ENCODE measurements around the gene SCGB1D4. TPM values are rescaled to one million over a fixed set of nuclear protein-coding genes. Genes with fewer than 3 reads are reported as not detected.
"Not testable (repeated sequence)": the region's sequence is repeated elsewhere in the genome, so short reads cannot be mapped to it uniquely, and the experiment has no call there.

Gene SCGB1D4
- total RNA-seq, 1 experiment from 2014 or later, result not detected

DNA sequence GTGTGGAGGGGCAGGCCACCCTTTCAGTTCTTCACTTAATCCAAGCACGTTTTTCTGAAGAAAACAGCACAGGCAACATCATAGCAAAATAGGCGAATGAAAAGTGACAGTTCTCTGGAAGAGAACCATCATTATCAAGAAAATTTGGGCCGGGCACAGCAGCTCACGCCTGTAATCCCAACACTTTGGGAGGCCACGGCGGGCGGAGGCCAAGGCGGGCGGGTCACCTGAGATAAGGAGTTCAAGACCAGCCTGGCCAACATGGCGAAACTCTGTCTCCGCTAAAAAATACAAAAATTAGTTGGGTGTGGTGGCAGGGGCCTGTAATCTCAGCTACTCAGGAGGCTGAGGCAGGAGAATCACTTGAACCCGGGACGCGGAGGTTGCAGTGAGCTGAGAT is 28.7 kb upstream of the SCGB1D4 start:
- POLR2A ChIA-PET; RAD21 ChIA-PET (ENCODE audit: low non-redundant PET in 1 of 2, low total read pairs in 2 of 2, uncharacterized antibody in 2 of 2, unreplicated experiment in 2 of 2); intact Hi-C loops (cut with micrococcal nuclease): not testable (repeated sequence)

DNA sequence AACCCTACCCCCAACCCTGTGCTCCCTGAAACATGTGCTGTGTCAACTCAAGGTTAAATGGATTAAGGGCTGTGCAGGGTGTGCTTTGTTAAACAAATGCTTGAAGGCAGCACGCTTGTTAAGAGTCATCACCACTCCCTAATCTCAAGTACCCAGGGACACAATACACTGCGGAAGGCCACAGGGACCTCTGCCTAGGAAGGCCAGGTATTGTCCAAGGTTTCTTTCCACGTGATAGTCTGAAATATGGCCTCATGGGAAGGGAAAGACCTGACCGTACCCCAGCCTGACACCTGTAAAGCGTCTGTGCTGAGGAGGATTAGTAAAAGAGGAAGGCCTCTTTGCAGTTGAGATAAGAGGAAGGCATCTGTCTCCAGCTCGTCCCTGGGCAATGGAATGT is 27.8 kb upstream of the SCGB1D4 start:
- H3K36me3 ChIP-seq (ENCODE audit: control insufficient read depth in 1 of 2, insufficient read depth in 2 of 2, low read length in 2 of 2); H2AFZ ChIP-seq (ENCODE audit: low read depth, low read length, poor library complexity, severe bottlenecking); H3K9me3 ChIP-seq (ENCODE audit: control insufficient read depth in 1 of 2, insufficient read depth in 1 of 2, low read depth in 1 of 2, low read length in 2 of 2); RAD21 ChIA-PET (ENCODE audit: low non-redundant PET in 1 of 2, low total read pairs in 2 of 2, uncharacterized antibody in 2 of 2, unreplicated experiment in 2 of 2); H4K20me1 ChIP-seq (ENCODE audit: insufficient read depth); H3K4me2 ChIP-seq (ENCODE audit: low read length); H3K79me2 ChIP-seq (ENCODE audit: insufficient read depth, low read length); H3K27ac ChIP-seq (ENCODE audit: low read depth, low read length); CTCF ChIA-PET; H3K9ac ChIP-seq (ENCODE audit: low read length); intact Hi-C loops (cut with micrococcal nuclease); H3K9me2 ChIP-seq (ENCODE audit: insufficient read depth); H3K27me3 ChIP-seq (ENCODE audit: insufficient read depth, low read length); H3K4me1 ChIP-seq (ENCODE audit: control insufficient read depth in 1 of 2, insufficient read depth in 2 of 2, low read length in 2 of 2); POLR2A ChIA-PET; BruUV-seq (replicated peaks); DNase-seq (ENCODE audit: low read depth, low spot score); ATAC-seq; H3K4me3 ChIP-seq (replicated peaks in 1 of 2; ENCODE audit: low read depth in 1 of 2, low read length in 2 of 2): not testable (repeated sequence)

More for the DNA sequence above, 28.7 kb upstream of the SCGB1D4 start:
- H3K27me3 ChIP-seq (ENCODE audit: insufficient read depth, low read length); H2AFZ ChIP-seq (ENCODE audit: low read depth, low read length, poor library complexity, severe bottlenecking); H4K20me1 ChIP-seq (ENCODE audit: insufficient read depth); H3K9ac ChIP-seq (ENCODE audit: low read length); CTCF ChIA-PET; H3K4me1 ChIP-seq (ENCODE audit: control insufficient read depth in 1 of 2, insufficient read depth in 2 of 2, low read length in 2 of 2); ATAC-seq; H3K9me3 ChIP-seq (ENCODE audit: control insufficient read depth in 1 of 2, insufficient read depth in 1 of 2, low read depth in 1 of 2, low read length in 2 of 2); H3K36me3 ChIP-seq (ENCODE audit: control insufficient read depth in 1 of 2, insufficient read depth in 2 of 2, low read length in 2 of 2); DNase-seq (ENCODE audit: low read depth, low spot score); H3K4me3 ChIP-seq (replicated peaks in 1 of 2; ENCODE audit: low read depth in 1 of 2, low read length in 2 of 2); H3K27ac ChIP-seq (ENCODE audit: low read depth, low read length); H3K4me2 ChIP-seq (ENCODE audit: low read length); BruUV-seq (replicated peaks); H3K79me2 ChIP-seq (ENCODE audit: insufficient read depth, low read length); H3K9me2 ChIP-seq (ENCODE audit: insufficient read depth): not testable (repeated sequence)

DNA sequence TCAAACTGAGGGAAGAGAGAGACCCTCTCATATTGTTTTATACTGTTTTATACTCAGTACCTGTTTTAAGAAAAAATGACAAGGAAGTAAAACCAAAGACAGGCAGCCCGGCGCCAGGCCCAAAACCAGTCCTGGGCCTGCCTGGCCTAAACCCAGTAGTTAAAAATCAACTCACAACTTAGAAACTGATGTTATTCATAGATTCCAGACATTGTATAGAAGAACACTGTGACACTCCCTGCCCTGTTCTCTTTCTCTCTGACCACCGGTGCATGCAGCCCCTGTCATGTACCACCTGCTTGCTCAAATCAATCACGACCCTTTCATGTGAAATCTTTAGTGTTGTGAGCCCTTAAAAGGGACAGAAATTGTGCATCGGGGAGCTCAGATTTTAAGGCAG is 26.9 kb upstream of the SCGB1D4 start:
- DNase-seq (ENCODE audit: low read depth, low spot score); ATAC-seq; H3K27ac ChIP-seq (ENCODE audit: low read depth, low read length); H3K4me3 ChIP-seq (replicated peaks in 1 of 2; ENCODE audit: low read depth in 1 of 2, low read length in 2 of 2); H3K27me3 ChIP-seq (ENCODE audit: insufficient read depth, low read length); H3K9me3 ChIP-seq (ENCODE audit: control insufficient read depth in 1 of 2, insufficient read depth in 1 of 2, low read depth in 1 of 2, low read length in 2 of 2); H3K9ac ChIP-seq (ENCODE audit: low read length); H4K20me1 ChIP-seq (ENCODE audit: insufficient read depth); H3K79me2 ChIP-seq (ENCODE audit: insufficient read depth, low read length); POLR2A ChIA-PET; H3K36me3 ChIP-seq (ENCODE audit: control insufficient read depth in 1 of 2, insufficient read depth in 2 of 2, low read length in 2 of 2); H2AFZ ChIP-seq (ENCODE audit: low read depth, low read length, poor library complexity, severe bottlenecking); H3K4me2 ChIP-seq (ENCODE audit: low read length); RAD21 ChIA-PET (ENCODE audit: low non-redundant PET in 1 of 2, low total read pairs in 2 of 2, uncharacterized antibody in 2 of 2, unreplicated experiment in 2 of 2); H3K9me2 ChIP-seq (ENCODE audit: insufficient read depth); H3K4me1 ChIP-seq (ENCODE audit: control insufficient read depth in 1 of 2, insufficient read depth in 2 of 2, low read length in 2 of 2); BruUV-seq (replicated peaks): not testable (repeated sequence)
- CTCF ChIA-PET, result interaction anchor here (1.0 kb wide), 1 partner anchor 109 kb away, joined by 3 read pairs; no protein-coding TSS in a partner anchor
- intact Hi-C loops (cut with micrococcal nuclease), result loop anchor here (1.0 kb wide), 2 partner anchors 108 to 154 kb away; no protein-coding TSS in a partner anchor

Data from HCT116 (cell line).